ENCODE measurements around the gene WWC2.

Gene WWC2

DNA sequence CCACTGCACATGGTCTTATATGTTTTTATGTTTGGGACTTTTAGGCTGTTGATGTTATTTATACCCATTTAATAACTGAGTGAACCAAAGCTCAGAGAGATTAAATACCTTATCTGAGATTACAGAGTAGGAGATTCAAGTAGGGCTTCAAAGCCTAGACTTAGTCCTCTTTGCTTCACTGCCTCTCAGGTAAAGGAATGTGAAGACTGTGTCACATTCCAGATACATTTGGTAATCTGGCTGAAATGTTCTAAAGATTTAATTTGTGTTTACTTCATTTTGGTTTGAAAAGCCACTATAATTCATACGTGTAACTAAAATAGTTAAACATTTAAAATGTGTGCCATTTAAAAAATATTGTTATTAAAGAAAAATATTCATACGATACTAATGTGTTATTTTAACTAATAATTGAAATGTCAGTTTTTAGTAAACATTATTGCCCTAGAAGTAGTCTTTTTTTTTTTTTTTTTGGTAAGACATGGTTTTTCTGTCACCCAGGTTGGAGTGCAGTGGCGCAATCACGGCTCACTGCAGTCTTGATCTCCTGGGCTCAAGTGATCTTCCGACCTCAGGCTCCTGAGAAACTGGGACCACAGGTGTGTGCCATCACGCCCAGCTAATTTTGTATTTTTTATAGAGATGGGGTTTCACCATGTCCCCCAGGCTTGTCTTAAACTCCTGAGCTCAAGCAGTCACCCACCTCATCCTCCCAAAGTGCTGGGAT lies 54.3 kb downstream of the WWC2 start:
- no peak overlapping the region for H2AFZ ChIP-seq (ENCODE audit: low read depth)
- H3K79me2 ChIP-seq (ENCODE audit: insufficient read depth, low read depth), result no peaks in the 10 kb centered on the region
- no peak overlapping the region for H3K27ac ChIP-seq
- H3K36me3 ChIP-seq (ENCODE audit: insufficient read depth), result no peaks in the 10 kb centered on the region
- no peak overlapping the region for H3K4me2 ChIP-seq
- H3K9ac ChIP-seq, result no peak overlapping the region
- no peaks in the 10 kb centered on the region for H3K27me3 ChIP-seq (ENCODE audit: insufficient read depth, low read depth)
- no peak overlapping the region for H3K4me3 ChIP-seq (IDR thresholded peaks at IDR 0.05; ENCODE audit: insufficient read depth, low read depth, low read length)
- TF ChIP-seq, protein P1, sequence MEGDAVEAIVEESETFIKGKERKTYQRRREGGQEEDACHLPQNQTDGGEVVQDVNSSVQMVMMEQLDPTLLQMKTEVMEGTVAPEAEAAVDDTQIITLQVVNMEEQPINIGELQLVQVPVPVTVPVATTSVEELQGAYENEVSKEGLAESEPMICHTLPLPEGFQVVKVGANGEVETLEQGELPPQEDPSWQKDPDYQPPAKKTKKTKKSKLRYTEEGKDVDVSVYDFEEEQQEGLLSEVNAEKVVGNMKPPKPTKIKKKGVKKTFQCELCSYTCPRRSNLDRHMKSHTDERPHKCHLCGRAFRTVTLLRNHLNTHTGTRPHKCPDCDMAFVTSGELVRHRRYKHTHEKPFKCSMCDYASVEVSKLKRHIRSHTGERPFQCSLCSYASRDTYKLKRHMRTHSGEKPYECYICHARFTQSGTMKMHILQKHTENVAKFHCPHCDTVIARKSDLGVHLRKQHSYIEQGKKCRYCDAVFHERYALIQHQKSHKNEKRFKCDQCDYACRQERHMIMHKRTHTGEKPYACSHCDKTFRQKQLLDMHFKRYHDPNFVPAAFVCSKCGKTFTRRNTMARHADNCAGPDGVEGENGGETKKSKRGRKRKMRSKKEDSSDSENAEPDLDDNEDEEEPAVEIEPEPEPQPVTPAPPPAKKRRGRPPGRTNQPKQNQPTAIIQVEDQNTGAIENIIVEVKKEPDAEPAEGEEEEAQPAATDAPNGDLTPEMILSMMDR (conservative IDR thresholded peaks at IDR 0.05; ENCODE audit: low read depth, low read length), result no peak
- no peaks in the 10 kb centered on the region for H3K4me1 ChIP-seq (ENCODE audit: low read depth, poor library complexity, severe bottlenecking)
- H4K20me1 ChIP-seq (ENCODE audit: insufficient read depth), result no peaks in the 10 kb centered on the region

DNA sequence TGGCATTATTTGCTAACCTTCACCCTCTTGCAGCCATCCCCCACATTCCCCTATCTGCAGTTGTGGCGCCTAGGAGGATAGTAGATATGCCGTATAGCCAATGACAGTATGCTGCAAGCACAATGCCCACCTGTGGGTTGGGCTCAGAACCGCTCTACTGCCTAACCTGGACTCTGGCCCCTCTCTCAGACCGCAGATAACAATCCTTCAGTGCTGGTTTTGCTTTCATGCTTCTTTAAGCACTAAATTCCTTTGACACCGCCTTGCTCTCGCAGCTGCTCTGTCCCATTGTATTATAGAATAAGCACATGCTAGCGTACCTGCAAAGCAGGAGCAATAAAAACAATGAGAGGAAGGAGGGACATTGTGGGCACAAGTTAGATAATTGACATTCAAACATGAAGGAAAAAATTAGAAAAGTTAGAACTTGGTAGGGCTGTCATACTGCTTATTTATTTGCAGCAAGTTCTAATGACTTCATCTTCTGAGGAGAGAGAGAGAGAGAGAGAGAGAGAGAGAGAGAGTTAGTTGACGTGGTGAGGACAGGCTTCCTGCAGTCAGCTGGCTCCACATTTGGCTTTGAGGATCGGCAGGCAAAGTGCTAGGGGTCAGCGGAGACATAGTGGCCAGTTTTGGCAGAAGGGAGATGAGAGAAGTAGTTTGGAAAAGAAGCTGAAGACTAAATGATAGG lies 55.8 kb downstream of the WWC2 start:
- H3K36me3 ChIP-seq (ENCODE audit: insufficient read depth), result no peaks in the 10 kb centered on the region
- no peaks in the 10 kb centered on the region for H3K27me3 ChIP-seq (ENCODE audit: insufficient read depth, low read depth)
- no peak overlapping the region for H3K4me2 ChIP-seq
- TF ChIP-seq, protein P1 (conservative IDR thresholded peaks at IDR 0.05; ENCODE audit: low read depth, low read length), result no peak
- no peak overlapping the region for H3K9ac ChIP-seq
- peaks cover 7% of the 10 kb centered on the region for H3K4me1 ChIP-seq (ENCODE audit: low read depth, poor library complexity, severe bottlenecking)
- no peak overlapping the region for H3K27ac ChIP-seq
- no peak overlapping the region for H3K4me3 ChIP-seq (IDR thresholded peaks at IDR 0.05; ENCODE audit: insufficient read depth, low read depth, low read length)
- H3K79me2 ChIP-seq (ENCODE audit: insufficient read depth, low read depth), result no peaks in the 10 kb centered on the region
- H2AFZ ChIP-seq (ENCODE audit: low read depth), result no peak overlapping the region
- H4K20me1 ChIP-seq (ENCODE audit: insufficient read depth), result no peaks in the 10 kb centered on the region

DNA sequence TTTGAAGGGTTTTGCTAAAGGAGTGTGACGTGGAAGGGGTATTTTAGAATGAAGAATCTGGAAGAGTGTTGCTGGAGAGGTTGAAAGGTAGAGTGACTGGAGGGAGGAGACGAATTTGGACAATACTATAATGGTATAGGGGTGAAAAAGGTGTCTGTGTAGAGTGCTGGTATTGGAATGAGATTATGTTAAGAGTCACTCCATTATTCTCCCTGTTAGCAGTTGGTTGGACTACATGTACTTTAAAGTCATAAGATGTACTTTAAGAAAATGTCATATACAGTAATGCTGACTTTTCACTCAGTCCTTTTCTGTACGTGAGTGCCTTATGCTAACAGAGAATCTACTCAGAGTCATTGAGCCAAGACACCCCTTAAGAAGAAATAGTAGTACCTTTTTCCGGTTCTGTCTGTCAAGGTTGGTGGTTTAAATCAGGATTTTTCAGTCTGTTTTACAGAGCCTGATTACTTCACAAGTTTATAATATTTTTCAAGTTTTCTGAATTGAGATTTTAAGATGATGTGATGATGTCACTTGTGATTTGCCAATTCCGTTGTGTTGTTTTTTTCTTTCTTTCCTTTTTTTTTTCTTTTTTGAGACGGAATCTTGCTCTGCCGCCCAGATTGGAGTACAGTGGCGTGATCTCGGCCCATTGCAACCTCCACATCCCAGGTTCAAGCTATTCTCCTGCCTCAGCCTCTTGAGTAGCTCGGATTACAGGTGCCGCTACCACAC lies 56.6 kb downstream of the WWC2 start:
- no peaks in the 10 kb centered on the region for H3K79me2 ChIP-seq (ENCODE audit: insufficient read depth, low read depth)
- no peak overlapping the region for H3K4me3 ChIP-seq (IDR thresholded peaks at IDR 0.05; ENCODE audit: insufficient read depth, low read depth, low read length)
- no peaks in the 10 kb centered on the region for H3K36me3 ChIP-seq (ENCODE audit: insufficient read depth)
- no peak overlapping the region for H3K4me2 ChIP-seq
- peaks cover 7% of the 10 kb centered on the region for H3K4me1 ChIP-seq (ENCODE audit: low read depth, poor library complexity, severe bottlenecking)
- H3K9ac ChIP-seq, result no peak overlapping the region
- H3K27me3 ChIP-seq (ENCODE audit: insufficient read depth, low read depth), result no peaks in the 10 kb centered on the region
- H2AFZ ChIP-seq (ENCODE audit: low read depth), result no peak overlapping the region
- no peak overlapping the region for H3K27ac ChIP-seq
- H4K20me1 ChIP-seq (ENCODE audit: insufficient read depth), result no peaks in the 10 kb centered on the region
- TF ChIP-seq, protein P1 (conservative IDR thresholded peaks at IDR 0.05; ENCODE audit: low read depth, low read length), result no peak

DNA sequence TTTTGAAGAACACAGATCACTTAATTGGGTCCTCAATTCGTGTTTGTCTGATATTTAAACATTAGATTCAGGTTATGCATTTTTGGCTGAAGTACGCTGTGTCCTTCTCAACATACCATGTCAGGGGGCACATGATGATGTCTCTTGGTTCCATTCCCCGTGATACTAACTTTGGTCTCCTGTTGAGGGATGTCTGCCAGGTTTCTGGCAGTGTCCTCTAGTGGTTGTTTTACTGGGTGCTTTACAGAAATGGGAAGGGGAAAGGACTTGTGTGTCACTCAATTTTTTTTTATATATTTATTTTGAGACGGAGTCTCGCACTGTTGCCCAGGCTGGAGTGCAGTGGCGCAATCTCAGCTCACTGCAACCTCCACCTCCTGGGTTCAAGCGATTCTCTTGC lies 58.2 kb downstream of the WWC2 start:
- TF ChIP-seq, protein P1 (conservative IDR thresholded peaks at IDR 0.05; ENCODE audit: low read depth, low read length), result no peak
- Histone ChIP-seq H3K27ac (no peak overlapping the region), H3K9ac (no peak overlapping the region), H3K79me2 (ENCODE audit: insufficient read depth, low read depth) (no peaks in the 10 kb centered on the region), H3K36me3 (ENCODE audit: insufficient read depth) (no peaks in the 10 kb centered on the region), H4K20me1 (ENCODE audit: insufficient read depth) (no peaks in the 10 kb centered on the region), H3K4me1 (ENCODE audit: low read depth, poor library complexity, severe bottlenecking) (peaks cover 7% of the 10 kb centered on the region), H3K4me3 (IDR thresholded peaks at IDR 0.05; ENCODE audit: insufficient read depth, low read depth, low read length) (no peak overlapping the region), H3K4me2 (no peak overlapping the region), H2AFZ (ENCODE audit: low read depth) (no peak overlapping the region), H3K27me3 (ENCODE audit: insufficient read depth, low read depth) (no peaks in the 10 kb centered on the region)
